ENCODE results near the gene PAM16. TPM values are rescaled to one million over a fixed set of nuclear protein-coding genes. Genes with fewer than 3 reads are reported as not detected.

The PAM16 gene
- total and polyA plus RNA-seq, 9 of the 15 experiments (the other 6 are each of a cell fraction or from before 2014, with no cell fraction given) = 38.7 to 273 (median 79.3) TPM

- CTCF ChIA-PET (ENCODE audit: low intra/inter-chr PET ratio) = no interaction called here
- BruUV-seq (replicated peaks) = TSS peak; percentile 44
Measured at GRCh38 chr16:4373356-4373908, 22.3 kb upstream of the PAM16 start.

More at GRCh38 chr16:4373356-4373908, 22.3 kb upstream of the PAM16 start:
- Histone ChIP-seq H3K9me3 (replicated peaks; ENCODE audit: control insufficient read depth, insufficient read depth, low read depth, low read length) (no peaks in the 10 kb centered on the region), H3K4me3 (no peak overlapping the region), H3K9me1 (ENCODE audit: control insufficient read depth, insufficient read depth, low read length) (peaks cover 5% of the 10 kb centered on the region), H3K4me2 (ENCODE audit: insufficient read depth, low read length) (peak overlapping the region; percentile 39; the same call in 1 of the 2 replicates), H3K79me2 (ENCODE audit: control insufficient read depth, insufficient read depth, low read length) (peaks cover 14% of the 10 kb centered on the region), H2AFZ (ENCODE audit: low read depth, low read length) (no peak overlapping the region), H4K20me1 (replicated peaks; ENCODE audit: control insufficient read depth, insufficient read depth, low read length) (peaks cover 4% of the 10 kb centered on the region; the same call in 1 of the 2 replicates), H3K36me3 (ENCODE audit: control insufficient read depth, insufficient read depth, low read length) (peaks cover 3% of the 10 kb centered on the region; the same call in 1 of the 3 replicates), H3K9ac (ENCODE audit: insufficient read depth in 1 of 2, low read depth in 2 of 2, low read length in 2 of 2) (peak overlapping the region in 1 of 2 experiments; percentile 92; a peak in 2 of 4 replicates), H3K27me3 (ENCODE audit: control insufficient read depth in 2 of 2, insufficient read depth in 2 of 2, low read length in 2 of 2) (no peaks in the 10 kb centered on the region), H3K27ac (ENCODE audit: extremely low read depth, low read depth, low read length) (peak overlapping the region; percentile 31; the same call in 1 of the 3 replicates), H3K4me1 (replicated peaks in 1 of 2; ENCODE audit: control insufficient read depth in 2 of 2, insufficient read depth in 2 of 2, low read length in 2 of 2) (peaks cover 52 to 92% of the 10 kb centered on the region in 2 experiments)
- ATAC-seq (no peak), FAIRE-seq (no peak), DNase-seq (ENCODE audit: extremely low read depth in 1 of 4, low spot score in 3 of 4) (no peak)
- POLR2A ChIA-PET = interaction anchor here (0.6 to 1.4 kb wide), 6 partner anchors 8 to 107 kb away, joined by 3 to 4 read pairs (median 3); no protein-coding TSS in a partner anchor
- TF ChIP-seq POLR2AphosphoS5 (IDR thresholded peaks at IDR 0.05; ENCODE audit: control insufficient read depth, insufficient read depth, low read depth, low read length) = no peak
- no peak for TF ChIP-seq HDAC3 (IDR thresholded peaks at IDR 0.05; ENCODE audit: borderline replicate concordance, partially characterized antibody)
- TF ChIP-seq POLR2G (IDR thresholded peaks at IDR 0.05; ENCODE audit: low read depth, low read length) = peak; percentile 32; the same call in 1 of the 2 replicates
- TF ChIP-seq, protein P1, sequence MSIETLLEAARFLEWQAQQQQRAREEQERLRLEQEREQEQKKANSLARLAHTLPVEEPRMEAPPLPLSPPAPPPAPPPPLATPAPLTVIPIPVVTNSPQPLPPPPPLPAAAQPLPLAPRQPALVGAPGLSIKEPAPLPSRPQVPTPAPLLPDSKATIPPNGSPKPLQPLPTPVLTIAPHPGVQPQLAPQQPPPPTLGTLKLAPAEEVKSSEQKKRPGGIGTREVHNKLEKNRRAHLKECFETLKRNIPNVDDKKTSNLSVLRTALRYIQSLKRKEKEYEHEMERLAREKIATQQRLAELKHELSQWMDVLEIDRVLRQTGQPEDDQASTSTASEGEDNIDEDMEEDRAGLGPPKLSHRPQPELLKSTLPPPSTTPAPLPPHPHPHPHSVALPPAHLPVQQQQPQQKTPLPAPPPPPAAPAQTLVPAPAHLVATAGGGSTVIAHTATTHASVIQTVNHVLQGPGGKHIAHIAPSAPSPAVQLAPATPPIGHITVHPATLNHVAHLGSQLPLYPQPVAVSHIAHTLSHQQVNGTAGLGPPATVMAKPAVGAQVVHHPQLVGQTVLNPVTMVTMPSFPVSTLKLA (conservative IDR thresholded peaks at IDR 0.05) = no peak
- no peak for TF ChIP-seq ZNF583 (CRISPR knock-in tag; IDR thresholded peaks at IDR 0.05)
- no peak for TF ChIP-seq RUNX1 (IDR thresholded peaks at IDR 0.05; ENCODE audit: low read depth)
- TF ChIP-seq, protein P2, sequence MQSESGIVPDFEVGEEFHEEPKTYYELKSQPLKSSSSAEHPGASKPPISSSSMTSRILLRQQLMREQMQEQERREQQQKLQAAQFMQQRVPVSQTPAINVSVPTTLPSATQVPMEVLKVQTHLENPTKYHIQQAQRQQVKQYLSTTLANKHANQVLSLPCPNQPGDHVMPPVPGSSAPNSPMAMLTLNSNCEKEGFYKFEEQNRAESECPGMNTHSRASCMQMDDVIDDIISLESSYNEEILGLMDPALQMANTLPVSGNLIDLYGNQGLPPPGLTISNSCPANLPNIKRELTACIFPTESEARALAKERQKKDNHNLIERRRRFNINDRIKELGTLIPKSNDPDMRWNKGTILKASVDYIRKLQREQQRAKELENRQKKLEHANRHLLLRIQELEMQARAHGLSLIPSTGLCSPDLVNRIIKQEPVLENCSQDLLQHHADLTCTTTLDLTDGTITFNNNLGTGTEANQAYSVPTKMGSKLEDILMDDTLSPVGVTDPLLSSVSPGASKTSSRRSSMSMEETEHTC (IDR thresholded peaks at IDR 0.05) = no peak
- no peak for TF ChIP-seq SMARCC2 (IDR thresholded peaks at IDR 0.05; ENCODE audit: low read depth)
- 68% methylated on average over 8 of the region's 9 CpGs for WGBS (ENCODE audit: insufficient coverage, low coverage, missing lambda C conversion rate)
- intact Hi-C loops (cut with micrococcal nuclease) (no loop called here), in situ Hi-C loops (cut with MboI) (no loop called here)

Measured in K562 (cell line).